ENCODE results near the gene DHDH.

DHDH gene

GRCh38 chr19:48950830-48951519 lies 17.5 kb downstream of the DHDH start:
- DNase-seq (ENCODE audit: low spot score) = no peak

GRCh38 chr19:48953141-48953540 lies 19.6 kb downstream of the DHDH start:
- DNase-seq (ENCODE audit: low spot score) = no peak

- DNase-seq (ENCODE audit: low spot score) = no peak
These were observed 20.6 kb downstream of the DHDH start for GRCh38 chr19:48953990-48954594.

- peak; percentile 97 for DNase-seq (ENCODE audit: low spot score)
These were observed 21.3 kb downstream of the DHDH start, which contains the start of gene BAX for GRCh38 chr19:48954595-48955307. Gene BAX, plus strand, starts transcription at chr19:48954875. Its CDS starts 54 bp downstream, at chr19:48954929.

- no peak for DNase-seq (ENCODE audit: low spot score)
These were observed 21.9 kb downstream of the DHDH start for GRCh38 chr19:48955308-48955958.

GRCh38 chr19:48958006-48958405 lies 24.5 kb downstream of the DHDH start:
- no peak for DNase-seq (ENCODE audit: low spot score)

GRCh38 chr19:48959341-48960239 lies 26.1 kb downstream of the DHDH start:
- DNase-seq (ENCODE audit: low spot score) = no peak

- DNase-seq (ENCODE audit: low spot score) = no peak
These were observed 27.7 kb downstream of the DHDH start for GRCh38 chr19:48961051-48961649.

- no peak for DNase-seq (ENCODE audit: low spot score)
These were observed 28.2 kb downstream of the DHDH start for GRCh38 chr19:48961673-48962028.

GRCh38 chr19:48962029-48962848 lies 28.7 kb downstream of the DHDH start:
- DNase-seq (ENCODE audit: low spot score) = peak; percentile 79

GRCh38 chr19:48962849-48963165 lies 29.3 kb downstream of the DHDH start:
- no peak for DNase-seq (ENCODE audit: low spot score)

GRCh38 chr19:48963371-48964204 lies 30.1 kb downstream of the DHDH start:
- DNase-seq (ENCODE audit: low spot score) = peak; percentile 91

GRCh38 chr19:48964205-48965039 lies 30.9 kb downstream of the DHDH start:
- no peak for DNase-seq (ENCODE audit: low spot score)

- DNase-seq (ENCODE audit: low spot score) = peak; percentile 97
These were observed 31.7 kb downstream of the DHDH start, which contains the start of gene FTL for GRCh38 chr19:48965040-48965805. Gene FTL, plus strand, starts transcription at chr19:48965309. Its CDS starts 199 bp downstream, at chr19:48965508.

GRCh38 chr19:48965806-48966540 lies 32.5 kb downstream of the DHDH start:
- no peak for DNase-seq (ENCODE audit: low spot score)

GRCh38 chr19:48966541-48967345 lies 33.2 kb downstream of the DHDH start:
- DNase-seq (ENCODE audit: low spot score) = no peak

Measured in HuH-7.5 (cell line).